Stimulated activated CD4-positive, alpha-beta T cell treated with anti-CD3 and anti-CD28 coated beads, Interleukin-4, amount 100 ng/mL, for 4 hours (primary cell): ENCODE results near the gene TBC1D1.
A peak's percentile ranks its signal among the peaks of the same experiment; 100 is the strongest.
"Not testable (repeated sequence)": the region's sequence is repeated elsewhere in the genome, so short reads cannot be mapped to it uniquely, and the experiment has no call there.

Experiments used
- DNase-seq, 2 experiments: peaks; one replicate each; pipeline ENCODE4 v3.0.0-alpha.2; 2020

The TBC1D1 gene

GRCh38 chr4:37968747-37969146 is 77.9 kb downstream of the TBC1D1 start:
- DNase-seq = no peak

DNA sequence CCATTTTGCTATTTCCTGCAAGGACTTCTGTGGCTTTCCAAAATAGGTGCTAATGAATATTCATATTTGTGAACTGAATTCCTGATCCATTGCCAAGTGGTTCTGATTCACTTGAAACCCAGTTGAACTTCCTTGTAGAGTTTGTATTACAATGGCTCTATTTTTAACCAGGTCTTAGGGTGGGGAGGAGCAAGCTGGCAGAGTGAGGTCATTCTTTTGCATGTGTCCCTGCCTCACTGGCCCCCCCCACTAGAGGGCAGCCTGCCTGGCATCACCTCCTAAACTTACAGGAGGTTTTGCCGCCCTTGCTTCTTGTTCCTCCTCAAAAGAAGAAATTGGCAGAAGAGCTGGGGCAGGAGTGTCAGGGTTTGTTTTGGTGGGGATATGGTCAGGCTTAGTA is 79.8 kb downstream of the TBC1D1 start:
- DNase-seq = peak; percentile 53 to 55

- DNase-seq = no peak
Measured at GRCh38 chr4:37971202-37971601, 80.3 kb downstream of the TBC1D1 start.

DNA sequence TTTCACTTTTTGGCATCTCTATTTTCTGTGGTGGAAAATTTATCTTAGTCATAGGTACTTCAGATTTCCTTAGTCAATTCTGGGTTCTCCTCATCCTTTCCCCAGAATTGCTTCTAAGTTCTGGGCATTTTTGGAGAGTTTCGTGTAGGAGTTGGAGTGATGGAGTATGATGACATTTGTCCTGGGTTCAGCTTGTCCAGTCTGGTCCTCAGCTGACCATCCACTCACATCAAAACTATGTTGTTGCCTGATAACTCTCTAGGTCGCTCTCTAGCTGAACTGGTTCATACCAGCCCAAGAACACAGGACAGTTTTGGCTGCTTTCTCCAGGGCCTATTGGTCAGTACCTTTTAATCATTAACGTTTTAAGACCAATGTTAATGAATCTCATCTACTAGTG is 82.6 kb downstream of the TBC1D1 start:
- DNase-seq = no peak

GRCh38 chr4:37975321-37975822 is 84.5 kb downstream of the TBC1D1 start:
- DNase-seq = not testable (repeated sequence)

DNA sequence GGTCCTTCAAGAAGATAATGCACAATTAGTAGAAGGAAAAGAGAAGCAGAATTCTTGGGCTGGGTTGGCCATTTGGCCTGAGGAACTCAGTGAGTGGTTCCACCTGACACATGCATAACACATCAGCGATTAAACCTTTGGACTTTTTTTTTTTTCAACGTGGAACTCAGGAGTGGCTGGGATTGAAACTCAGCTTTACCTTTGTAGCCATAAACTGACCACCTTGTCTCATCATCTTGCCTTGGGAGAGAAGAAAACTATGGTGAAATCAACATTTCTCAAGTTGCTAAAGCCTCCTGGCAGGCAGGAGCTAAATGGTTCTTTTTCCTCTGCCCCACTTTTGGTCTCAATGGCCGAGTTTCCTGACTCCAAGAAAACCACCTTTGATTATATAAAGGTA is 85.6 kb downstream of the TBC1D1 start:
- no peak for DNase-seq

DNA sequence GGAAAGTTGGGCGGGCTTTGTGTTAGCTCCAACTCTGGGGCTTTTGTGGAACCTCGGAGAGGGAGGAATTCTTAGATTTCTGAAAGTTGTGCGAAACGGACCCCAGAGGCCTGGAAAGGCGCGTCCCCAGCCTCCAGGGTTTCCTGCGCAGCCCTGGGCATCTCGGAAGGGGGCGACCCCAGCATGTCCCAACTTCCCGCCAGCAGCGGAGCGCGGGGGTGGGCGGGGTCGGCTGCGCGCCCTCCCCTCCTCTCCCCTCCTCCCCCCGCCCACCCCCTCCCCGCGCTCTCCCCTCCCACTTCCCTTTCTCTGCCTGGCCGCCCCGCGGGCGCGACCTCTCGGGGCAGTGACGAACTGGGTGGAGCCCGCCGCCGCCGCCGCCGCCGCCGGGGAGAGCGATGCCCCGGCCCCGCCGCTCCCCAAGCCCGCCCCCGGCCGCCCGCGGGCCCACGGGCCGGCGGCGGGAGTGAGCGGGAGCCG is 86.1 kb downstream of the TBC1D1 start:
- DNase-seq = peak; percentile 78 to 80

DNA sequence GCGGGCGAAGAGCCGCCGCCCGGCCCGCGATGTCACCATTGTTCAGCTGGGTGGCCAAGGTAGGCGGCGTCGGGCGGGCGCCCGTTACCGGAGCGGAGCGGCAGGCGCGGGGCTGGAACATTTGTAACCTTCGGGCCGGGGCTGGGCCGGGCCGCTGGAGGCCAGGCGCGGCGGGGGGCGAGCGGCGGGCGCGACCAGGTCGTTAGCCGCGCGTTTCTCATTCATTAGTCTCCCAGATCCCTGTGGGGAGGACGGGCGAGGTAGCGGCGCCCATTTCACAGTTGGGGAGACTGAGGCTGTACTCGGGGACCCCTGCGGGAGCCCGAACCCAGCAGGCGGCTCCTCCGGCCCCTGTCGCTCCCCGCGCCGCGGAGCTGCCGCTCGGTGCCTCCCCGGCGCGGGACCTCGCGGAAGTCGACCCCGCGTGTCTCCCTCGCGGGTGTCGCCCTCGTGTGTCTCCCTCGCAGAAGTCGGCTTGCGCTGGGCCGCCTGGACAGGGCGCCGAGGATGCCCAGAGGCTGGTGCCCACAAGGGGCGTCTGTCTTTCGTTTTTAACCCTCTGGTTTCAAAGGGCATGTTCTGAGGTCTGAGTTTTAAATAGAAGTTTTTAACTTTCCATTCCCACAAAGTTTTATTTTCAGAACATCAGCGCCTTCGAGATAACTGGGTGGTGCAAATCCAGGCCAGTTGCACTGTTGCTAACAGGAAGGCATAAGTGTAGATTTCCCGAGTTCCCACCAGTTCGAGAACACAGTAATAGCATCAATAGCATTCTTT is 86.8 kb downstream of the TBC1D1 start:
- peak; percentile 61 to 76 for DNase-seq

DNA sequence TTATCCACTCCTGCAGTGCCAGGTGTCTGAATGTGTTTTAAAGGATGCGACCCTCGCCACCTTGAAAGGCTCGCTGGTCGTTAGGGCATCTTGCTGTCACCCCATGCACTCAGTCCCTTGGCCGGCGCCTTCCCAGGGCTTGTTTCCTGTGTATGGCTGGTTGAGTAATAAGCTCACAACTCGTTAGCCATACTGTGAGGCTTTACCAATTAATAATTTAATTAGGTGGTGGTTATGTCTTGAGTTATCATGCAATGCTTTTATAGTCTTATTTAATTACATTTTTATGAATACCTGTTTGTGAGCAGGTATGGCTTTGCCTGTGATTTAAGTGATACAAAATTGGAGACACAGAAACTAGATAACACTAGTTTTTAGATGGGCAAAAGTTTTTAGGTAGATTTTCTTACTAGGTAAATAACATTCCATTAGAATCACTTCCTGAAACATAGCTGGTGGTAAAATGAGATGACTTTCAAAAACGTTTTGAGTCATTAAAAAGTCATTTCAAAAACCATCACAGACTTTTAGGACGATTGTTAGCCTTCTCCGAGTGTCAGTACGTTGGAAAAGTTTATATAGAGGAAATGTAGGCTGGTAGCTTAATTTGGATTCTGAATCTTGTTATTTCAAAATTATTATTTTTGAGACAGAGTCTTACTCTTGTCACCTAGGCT is 87.5 kb downstream of the TBC1D1 start:
- no peak for DNase-seq

- DNase-seq = no peak
Measured at GRCh38 chr4:37980246-37980645, 89.4 kb downstream of the TBC1D1 start.

- DNase-seq = no peak
Measured at GRCh38 chr4:37981425-37981824, 90.5 kb downstream of the TBC1D1 start.

GRCh38 chr4:37981844-37982720 is 91.2 kb downstream of the TBC1D1 start:
- no peak for DNase-seq

GRCh38 chr4:37982736-37983135 is 91.9 kb downstream of the TBC1D1 start:
- DNase-seq = no peak

DNA sequence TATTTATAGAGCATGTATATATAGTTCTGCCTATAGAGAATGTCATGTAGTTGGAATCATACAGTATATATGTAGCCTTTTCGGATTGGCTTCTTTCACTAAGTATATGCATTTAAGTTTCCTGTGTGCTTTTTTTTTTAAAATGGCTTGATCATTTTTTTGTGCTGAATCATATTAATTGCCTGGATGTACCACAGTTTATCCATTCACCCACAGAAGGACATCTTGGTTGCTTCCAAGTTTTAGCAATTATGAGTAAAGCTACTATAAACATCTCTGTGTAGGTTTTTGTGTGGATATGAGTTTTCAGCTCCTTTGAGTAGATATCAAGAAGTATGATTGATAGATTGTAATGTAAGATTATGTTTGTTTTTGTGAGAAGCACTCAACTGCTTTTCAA is 93.1 kb downstream of the TBC1D1 start:
- DNase-seq = no peak

DNA sequence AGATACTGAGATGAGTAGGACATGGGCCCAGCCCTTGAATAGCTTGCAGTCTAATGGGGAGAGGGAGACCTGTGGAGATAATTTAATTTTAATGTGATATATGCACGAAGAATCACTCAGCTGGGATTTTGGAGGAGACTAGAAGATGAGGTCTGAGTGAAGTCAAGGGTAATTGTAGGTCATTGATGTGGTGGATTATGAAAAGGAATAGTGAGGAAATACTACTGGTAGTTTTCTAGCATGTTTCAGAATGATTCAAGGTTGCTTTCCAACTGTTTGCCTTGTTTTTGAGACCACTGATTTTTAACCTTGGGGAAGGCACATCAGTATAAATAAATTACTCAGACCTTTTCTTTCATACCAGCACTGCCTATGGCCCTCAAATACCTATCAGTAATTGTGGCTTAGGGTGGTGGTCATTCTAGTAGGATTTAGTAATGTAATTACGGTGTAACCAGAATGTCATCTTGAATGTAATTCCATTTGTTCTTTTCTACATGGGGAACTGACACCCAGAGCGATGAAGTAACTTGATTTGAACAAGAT is 94.9 kb downstream of the TBC1D1 start:
- no peak for DNase-seq

GRCh38 chr4:37988670-37989069 is 97.8 kb downstream of the TBC1D1 start:
- DNase-seq = no peak

DNA sequence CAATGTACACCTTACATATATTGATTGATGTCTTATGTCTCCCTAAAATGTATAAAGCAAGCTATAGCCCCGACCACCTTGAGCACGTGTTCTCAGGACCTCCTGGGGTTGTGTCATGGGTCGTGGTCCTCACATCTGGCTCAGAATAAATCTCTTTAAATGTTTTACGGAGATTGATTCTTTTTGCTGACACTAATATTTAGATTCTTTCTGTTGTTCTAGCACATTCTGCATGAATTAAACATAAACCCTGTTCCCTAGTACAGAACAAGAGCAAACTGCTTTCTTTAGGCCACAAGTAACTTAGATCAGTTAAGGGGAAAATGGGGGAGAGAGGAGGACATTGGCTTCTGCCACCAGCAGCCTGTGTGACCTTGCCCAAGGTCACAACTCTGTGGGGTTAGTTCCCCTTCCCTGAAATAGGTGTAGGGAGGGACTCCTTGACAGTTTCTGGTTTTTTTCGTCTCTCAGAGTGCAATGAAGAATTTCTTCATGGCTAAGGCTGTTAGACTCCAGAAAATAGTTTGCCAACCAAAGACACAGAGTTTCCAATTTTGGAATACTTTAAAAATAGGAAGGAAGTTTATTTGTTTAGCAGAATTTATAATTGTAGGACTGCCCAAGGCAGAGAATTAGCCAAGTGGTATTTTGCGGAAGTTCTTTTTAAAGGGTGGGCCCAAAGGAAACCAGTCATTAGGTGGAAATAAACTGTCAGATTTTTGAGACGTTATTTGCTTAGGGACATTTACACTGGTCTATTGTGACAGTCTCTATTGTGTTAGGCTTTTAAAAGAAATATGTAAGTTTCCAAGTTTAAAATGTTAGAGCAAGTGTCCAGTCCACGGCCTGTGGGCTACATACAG is 98.7 kb downstream of the TBC1D1 start:
- DNase-seq = no peak

- DNase-seq = no peak
Measured at GRCh38 chr4:37990731-37991245, 99.9 kb downstream of the TBC1D1 start.

DNA sequence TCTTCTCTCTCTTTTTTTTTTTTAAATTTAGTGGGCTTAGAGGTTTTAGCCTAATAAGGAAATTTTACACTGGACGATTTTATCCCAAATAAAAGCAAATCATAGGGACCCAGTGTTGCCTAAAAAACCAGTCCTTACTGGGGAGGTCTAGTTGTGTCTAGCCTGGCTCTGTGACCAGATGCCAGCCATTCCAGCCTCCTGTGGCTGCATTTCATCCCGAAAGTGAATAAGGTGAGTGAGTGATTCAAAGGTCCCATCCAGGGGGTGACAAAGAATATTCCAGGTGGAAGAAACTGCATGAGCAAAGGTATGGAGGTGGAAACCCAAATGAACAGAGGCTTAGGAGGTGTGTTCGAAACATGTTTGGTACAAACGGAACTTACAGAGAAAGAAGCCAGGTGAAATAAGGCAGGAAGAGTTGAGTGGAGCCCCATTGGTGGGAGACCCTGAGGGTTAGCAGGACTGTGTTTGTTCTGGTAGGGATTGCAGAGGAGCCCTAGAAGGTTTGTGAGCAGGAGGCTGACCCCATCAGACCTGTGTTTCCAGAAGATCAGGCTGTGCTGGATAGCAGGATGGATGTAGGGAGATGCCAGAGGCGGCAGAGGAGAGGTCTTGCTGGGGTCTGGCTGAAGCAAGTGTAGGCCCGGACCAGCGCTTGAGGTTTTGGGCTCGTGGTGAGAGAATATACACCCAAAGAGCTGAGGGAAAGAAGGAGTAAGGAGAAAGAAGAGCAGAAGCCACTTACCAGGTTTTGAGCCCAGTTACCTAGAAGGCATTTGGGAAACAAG is 100.9 kb downstream of the TBC1D1 start:
- DNase-seq = no peak

- no peak for DNase-seq
Measured at GRCh38 chr4:37993806-37994205, 102.9 kb downstream of the TBC1D1 start.

DNA sequence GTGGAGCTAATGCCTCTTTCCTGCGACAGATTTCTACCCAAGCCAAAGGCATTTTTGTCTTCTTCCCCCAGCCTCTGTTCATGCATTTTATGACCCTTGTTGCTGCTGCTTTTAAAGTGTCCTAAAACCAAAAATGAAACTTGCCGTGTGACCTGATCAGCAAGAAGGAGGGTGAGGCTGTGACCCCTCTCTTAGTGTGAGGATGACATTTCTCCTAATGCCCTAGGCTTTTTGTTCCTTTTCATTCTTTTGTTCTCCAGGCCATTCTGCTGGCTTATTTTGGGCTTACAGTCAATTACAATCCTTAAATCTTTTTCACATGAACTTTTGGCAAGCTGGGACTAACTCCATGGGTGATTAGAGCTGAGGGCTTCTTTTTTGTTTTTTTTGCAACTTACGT is 103.7 kb downstream of the TBC1D1 start:
- no peak for DNase-seq
